GM12878 (cell line): ENCODE measurements around the gene RPA3. TPM values are rescaled to one million over a fixed set of nuclear protein-coding genes. Genes with fewer than 3 reads are reported as not detected.

Experiments
- ATAC-seq: fragments of 200-7000 bp; cut with Tn5 transposase; 3 replicates; pipeline ENCODE4 v1.9.1; 2020; ENCODE audit warnings: mild to moderate bottlenecking, moderate library complexity
- BruUV-seq: library from RNA; stranded (reverse); fragments of 400-500 nt; replicated peaks from 2 replicates; lab custom pipeline; 2021; lab: Mats Ljungman, UMichigan
- CTCF ChIA-PET: fragments of 300-600 bp; sonication (Branson Sonifier 250); formaldehyde crosslinking; extraction: SDS; loops from one replicate; lab custom pipeline; 2021; ENCODE audit warnings: inconsistent platforms; lab: Yijun Ruan, JAX
- POLR2A ChIA-PET: fragments of 350-600 bp; formaldehyde crosslinking; extraction: SDS; loops from one replicate; lab custom pipeline; 2021; ENCODE audit warnings: inconsistent platforms; lab: Charles Lee
- RAD21 ChIA-PET: fragments of 300-600 bp; sonication (Branson Sonifier 250); formaldehyde crosslinking; loops from one replicate; lab custom pipeline; 2023; ENCODE audit warnings: antibody characterized with exemption; ENCODE audit not compliant: unreplicated experiment; lab: Charles Lee
- SMC1A ChIA-PET: fragments of 300-600 bp; sonication (Branson Sonifier 250); formaldehyde crosslinking; loops from one replicate; lab custom pipeline; 2023; ENCODE audit not compliant: unreplicated experiment, uncharacterized antibody; lab: Charles Lee
- DNase-seq: peaks from one replicate; pipeline ENCODE4 v3.0.0-alpha.2; 2011; ENCODE audit warnings: low read depth, low spot score
- FAIRE-seq: peaks from 3 replicates; lab custom pipeline; 2011; peaks lifted over from hg19 to GRCh38; lab: Jason Lieb, UNC
- H2AFZ ChIP-seq: 2 replicates; pipeline ENCODE4 v1.6.0; 2011; ENCODE audit warnings: low read depth, low read length, control low read depth; ENCODE audit not compliant: control insufficient read depth
- H3K27ac ChIP-seq: 2 replicates; pipeline ENCODE4 v1.5.1; 2011; ENCODE audit warnings: control low read depth; ENCODE audit not compliant: control insufficient read depth, insufficient read depth
- H3K27me3 ChIP-seq, 2 experiments: replicated peaks in 1 of 2; 2 replicates each; pipeline versions ENCODE4 v1.6.0 to v1.6.1; 2011; ENCODE audit warnings: low read length in 1 of 2; ENCODE audit not compliant: control insufficient read depth in 2 of 2, insufficient read depth in 2 of 2
- H3K36me3 ChIP-seq, 2 experiments: 2 replicates each; pipeline ENCODE4 v1.5.1; 2011; ENCODE audit warnings: low read length in 1 of 2; ENCODE audit not compliant: control insufficient read depth in 2 of 2, insufficient read depth in 2 of 2
- H3K4me1 ChIP-seq: 2 replicates; pipeline ENCODE4 v1.6.1; 2011; ENCODE audit warnings: mild to moderate bottlenecking, low read length, moderate library complexity, mixed read lengths; ENCODE audit not compliant: control insufficient read depth, insufficient read depth
- H3K4me2 ChIP-seq: 2 replicates; pipeline ENCODE4 v1.6.0; 2011; ENCODE audit warnings: control low read depth; ENCODE audit not compliant: control insufficient read depth, insufficient read depth
- H3K4me3 ChIP-seq: fragments of 200-600 bp; sonication (generic); 2 replicates; pipeline ENCODE4 v1.5.1; 2016
- H3K79me2 ChIP-seq: 2 replicates; pipeline ENCODE4 v1.6.0; 2011; ENCODE audit warnings: low read length; ENCODE audit not compliant: control insufficient read depth, insufficient read depth
- H3K9ac ChIP-seq: 2 replicates; pipeline ENCODE4 v1.8.0; 2011; ENCODE audit warnings: low read length, control low read depth, mixed read lengths; ENCODE audit not compliant: control insufficient read depth, insufficient read depth
- H3K9me3 ChIP-seq: replicated peaks from 3 replicates; pipeline ENCODE4 v1.5.1; 2011; ENCODE audit warnings: mild to moderate bottlenecking, low read length; ENCODE audit not compliant: control insufficient read depth, insufficient read depth
- H4K20me1 ChIP-seq: 2 replicates; pipeline ENCODE4 v1.6.0; 2011; ENCODE audit not compliant: control insufficient read depth, insufficient read depth
- BRCA1 ChIP-seq: IDR thresholded peaks from 2 replicates; pipeline ENCODE4 v1.6.1; 2011; ENCODE audit warnings: low read depth, low read length, improper control_type of control experiment
- CTCF ChIP-seq, 3 experiments: IDR thresholded peaks in 2 of 3; conservative IDR thresholded peaks in 1 of 3; 2 replicates each; pipeline ENCODE4 v1.5.1; 2011; ENCODE audit warnings: low read depth in 3 of 3, low read length in 3 of 3, mild to moderate bottlenecking in 3 of 3, control low read depth in 2 of 3, moderate library complexity in 2 of 3, inconsistent platforms in 1 of 3, mixed read lengths in 1 of 3; ENCODE audit not compliant: control insufficient read depth in 2 of 3, insufficient read depth in 1 of 3; ENCODE audit errors: extremely low read depth in 1 of 3
- KDM1A ChIP-seq: fragments of 200-600 bp; sonication (generic); IDR thresholded peaks from 2 replicates; pipeline ENCODE4 v1.6.1; 2016; ENCODE audit warnings: borderline replicate concordance
- PRDM15 ChIP-seq: fragments of 450-650 bp; formaldehyde crosslinking; IDR thresholded peaks from 2 replicates; pipeline ENCODE4 v1.4.0; 2020; ENCODE audit warnings: mild to moderate bottlenecking, moderate library complexity
- RCOR1 ChIP-seq: conservative IDR thresholded peaks from 2 replicates; pipeline ENCODE4 v1.6.1; 2012; ENCODE audit warnings: low read depth, low read length, improper control_type of control experiment
- RUNX3 ChIP-seq: IDR thresholded peaks from 2 replicates; pipeline ENCODE4 v1.6.1; 2012; ENCODE audit warnings: low read length, inconsistent platforms
- SUPT20H ChIP-seq: IDR thresholded peaks from 2 replicates; pipeline ENCODE4 v1.6.1; 2011; ENCODE audit warnings: low read depth, mild to moderate bottlenecking, low read length, moderate library complexity, borderline replicate concordance; ENCODE audit not compliant: control insufficient read depth
- SUZ12 ChIP-seq: fragments of 200-600 bp; sonication (generic); IDR thresholded peaks from one replicate; pipeline ENCODE4 v1.6.1; 2018; ENCODE audit warnings: antibody characterized with exemption, mild to moderate bottlenecking; ENCODE audit not compliant: unreplicated experiment
- TARDBP ChIP-seq: IDR thresholded peaks from 2 replicates; pipeline ENCODE4 v1.6.1; 2016; ENCODE audit warnings: borderline replicate concordance
- TBL1XR1 ChIP-seq: IDR thresholded peaks from 2 replicates; pipeline ENCODE4 v1.6.1; 2012; ENCODE audit warnings: low read depth, low read length, improper control_type of control experiment
- YY1 ChIP-seq: IDR thresholded peaks from 2 replicates; pipeline ENCODE4 v1.6.1; 2011; ENCODE audit warnings: low read depth, mild to moderate bottlenecking, low read length
- ZBTB33 ChIP-seq: fragments of 450-650 bp; IDR thresholded peaks from 2 replicates; pipeline ENCODE4 v1.6.1; 2017; ENCODE audit warnings: mild to moderate bottlenecking
- WGBS: methylation state at CpG from one replicate; pipeline ENCODE4 v1.1.6; 2016; ENCODE audit warnings: low lambda C conversion rate; ENCODE audit not compliant: insufficient replicate concordance, insufficient coverage; ENCODE audit errors: missing lambda C conversion rate; 5-methylcytosine and 5-hydroxymethylcytosine counted together
- in situ Hi-C: fragments of 300-500 bp; cut with MboI; formaldehyde crosslinking; loops from 9 replicates; pipeline ENCODE4 v1.14.3; 2018; ENCODE audit warnings: mixed read lengths
- intact Hi-C: fragments of 100-400 bp; cut with micrococcal nuclease; formaldehyde crosslinking; loops from one replicate; pipeline ENCODE4 v1.14.2; 2022; ENCODE audit not compliant: unreplicated experiment
- polyA plus RNA-seq, 11 experiments: library from polyadenylated mRNA; depleted of rRNA in 4 of 11; unstranded in 6 of 11; stranded (reverse) in 5 of 11; fragments of >200 nt; fragmentation: Nextera tagmentation in 4 of 11; fragmentation: Illumina TruSeq in 1 of 11; extraction: Ambion mirVana in 4 of 11; extraction: Trizol in 1 of 11; gene quantifications; 1 replicate in 1 of 11; 2 replicates in 10 of 11; pipeline versions ENCODE4 v1.2.1 to v1.2.3, GENCODE V29; 2011 to 2016; ENCODE audit warnings: inconsistent platforms in 2 of 11, missing spikeins in 2 of 11, low read depth in 1 of 11
- total RNA-seq, 4 experiments: library from RNA; depleted of rRNA in 3 of 4; stranded (reverse); fragments of >200 nt in 3 of 4; fragmentation: Illumina TruSeq in 1 of 4; extraction: Trizol in 1 of 4; gene quantifications; 2 replicates each; pipeline versions ENCODE4 v1.2.1 to v1.2.3, GENCODE V29; 2013 to 2021

The RPA3 gene
- total and polyA plus RNA-seq, 10 of the 15 experiments (the other 5 are each of a cell fraction or from before 2014, with no cell fraction given) = 60.2 to 343 (median 112) TPM

GRCh38 chr7:7652798-7653540, 65.4 kb downstream of the RPA3 start:
- Histone ChIP-seq H3K36me3 (no peaks in the 10 kb centered on the region), H3K9ac (no peak overlapping the region), H3K27me3 (no peaks in the 10 kb centered on the region), H2AFZ (no peak overlapping the region), H3K27ac (no peak overlapping the region), H3K4me3 (no peak overlapping the region), H3K4me2 (no peak overlapping the region), H3K79me2 (no peaks in the 10 kb centered on the region; the same call in 1 of the 2 replicates), H3K9me3 (no peaks in the 10 kb centered on the region), H4K20me1 (no peaks in the 10 kb centered on the region), H3K4me1 (no peaks in the 10 kb centered on the region)
- FAIRE-seq (no peak), ATAC-seq (no peak), DNase-seq (no peak)
- SMC1A ChIA-PET = interaction anchor here (1.0 to 1.4 kb wide), 2 partner anchors 10 to 12 kb away, joined by 4 to 7 read pairs; partner anchors contain the start of gene UMAD1
- BruUV-seq = no TSS peak
- in situ Hi-C loops (no loop called here), intact Hi-C loops (no loop called here)
- TF ChIP-seq SUZ12 = no peak
- TF ChIP-seq YY1 = no peak
- TF ChIP-seq CTCF (IDR thresholded peaks at IDR 0.05 in 2 of 3, conservative IDR thresholded peaks at IDR 0.05 in 1 of 3; ENCODE audit: control insufficient read depth in 2 of 3, extremely low read depth in 1 of 3, insufficient read depth in 1 of 3, low read depth in 3 of 3, low read length in 3 of 3) = no peak
- no peak for TF ChIP-seq KDM1A
- TF ChIP-seq RUNX3 = no peak
- TF ChIP-seq TBL1XR1 = no peak
- TF ChIP-seq RCOR1 = no peak
- no peak for TF ChIP-seq ZBTB33
- no peak for TF ChIP-seq SUPT20H
- no peak for TF ChIP-seq PRDM15 (CRISPR knock-in tag)
- no peak for TF ChIP-seq BRCA1
- no peak for TF ChIP-seq TARDBP
- RAD21 ChIA-PET = interaction anchor here (1.2 kb wide), 1 partner anchor 108 kb away, joined by 3 read pairs; no protein-coding TSS in a partner anchor
- POLR2A ChIA-PET = no interaction called here
- CTCF ChIA-PET = interaction anchor here (1.4 kb wide), 1 partner anchor 12 kb away, joined by 5 read pairs; the partner anchor contains the start of gene UMAD1
- 95% methylated on average over 1 of the region's 1 CpG for WGBS
